Measurements from ENCODE around the gene CLIC2. TPM values are rescaled to one million over a fixed set of nuclear protein-coding genes. Genes with fewer than 3 reads are reported as not detected.

Gene CLIC2
- total RNA-seq, 1 donor from 2014 or later: 2.5 TPM

GRCh38 chrX:155262970-155263754 lies 71.3 kb downstream of the CLIC2 start:
- ATAC-seq: no peak

GRCh38 chrX:155259752-155260151 lies 74.7 kb downstream of the CLIC2 start:
- no peak for ATAC-seq

- no peak for ATAC-seq
These were observed 83.0 kb downstream of the CLIC2 start for GRCh38 chrX:155251391-155251790.

- no peak for ATAC-seq
These were observed 86.9 kb downstream of the CLIC2 start for GRCh38 chrX:155247497-155247896.

GRCh38 chrX:155246748-155247147 lies 87.7 kb downstream of the CLIC2 start:
- no peak for ATAC-seq

GRCh38 chrX:155242300-155242699 lies 92.1 kb downstream of the CLIC2 start:
- no peak for ATAC-seq

GRCh38 chrX:155237719-155238118 lies 96.7 kb downstream of the CLIC2 start:
- no peak for ATAC-seq

GRCh38 chrX:155235891-155236290 lies 98.5 kb downstream of the CLIC2 start:
- no peak for ATAC-seq

GRCh38 chrX:155231163-155231562 lies 103.3 kb downstream of the CLIC2 start:
- no peak for ATAC-seq

Other genes starting within 250 kb of the CLIC2 start
- 30.7 TPM for gene VBP1, start 118.2 kb downstream of the CLIC2 start, total RNA-seq
- not detected for gene RAB39B, start 70.1 kb downstream of the CLIC2 start, total RNA-seq
- gene F8A2, start 47.5 kb upstream of the CLIC2 start, total RNA-seq: not detected
- gene F8A3, start 124.0 kb upstream of the CLIC2 start, total RNA-seq: 2.3 TPM

Measured in esophagus mucosa (tissue), 1 donor.